Natural killer cell treated with Interleukin-12 subunit alpha and Interleukin-12 subunit beta and Interleukin-15 and Interleukin-18, amount 100 ng/mL, for 72 hours (primary cell): ENCODE results near the gene FAM229B. TPM values are rescaled to one million over a fixed set of nuclear protein-coding genes. Genes with fewer than 3 reads are reported as not detected.

Source experiments
- ATAC-seq, 2 donors: fragments of 150-1000 bp; cut with Tn5 transposase in 1 of 2; sonication (Bioruptor Pico), chemical (Tn5 transposase) in 1 of 2; 2 replicates each; pipeline ENCODE4 v1.10.0; 2021
- DNase-seq: peaks from one replicate; pipeline ENCODE4 v3.0.0; 2022; ENCODE audit warnings: low spot score
- H3K27ac Mint-ChIP-seq, 2 donors: 1 replicate in 1 of 2; 2 replicates in 1 of 2; pipeline ENCODE4 v1.8.0; 2022; ENCODE audit warnings: mixed read lengths in 2 of 2, mild to moderate bottlenecking in 1 of 2, moderate library complexity in 1 of 2
- H3K27me3 Mint-ChIP-seq, 2 donors: 1 replicate in 1 of 2; 2 replicates in 1 of 2; pipeline ENCODE4 v1.8.0; 2022; ENCODE audit warnings: mixed read lengths in 2 of 2
- H3K36me3 Mint-ChIP-seq: one replicate; pipeline ENCODE4 v1.8.0; 2022; ENCODE audit warnings: mixed read lengths
- H3K4me1 Mint-ChIP-seq, 2 donors: 1 replicate in 1 of 2; 2 replicates in 1 of 2; pipeline ENCODE4 v1.8.0; 2022; ENCODE audit warnings: low read depth in 2 of 2, mixed read lengths in 2 of 2, mild to moderate bottlenecking in 1 of 2
- H3K4me3 Mint-ChIP-seq: one replicate; pipeline ENCODE4 v1.8.0; 2022; ENCODE audit warnings: mixed read lengths
- H3K9me3 Mint-ChIP-seq: 2 replicates; pipeline ENCODE4 v1.8.0; 2022; ENCODE audit warnings: mixed read lengths
- total RNA-seq, 2 donors: library from RNA; stranded (reverse); gene quantifications; one replicate each; pipeline ENCODE4 v1.2.3, GENCODE V29; 2022

The FAM229B gene
- total RNA-seq, 2 donors from 2014 or later = 2.7 to 5.3 TPM

GRCh38 chr6:112128208-112128607 is 40.8 kb downstream of the FAM229B start:
- no peaks in the 10 kb centered on the region for H3K4me1 Mint-ChIP-seq
- no peak overlapping the region for H3K27ac Mint-ChIP-seq

GRCh38 chr6:112130878-112131277 is 43.5 kb downstream of the FAM229B start:
- no peaks in the 10 kb centered on the region for H3K4me1 Mint-ChIP-seq
- no peak for DNase-seq
- peaks cover 19 to 25% of the 10 kb centered on the region in 2 donors for H3K27me3 Mint-ChIP-seq
- no peak overlapping the region for H3K4me3 Mint-ChIP-seq
- no peaks in the 10 kb centered on the region for H3K9me3 Mint-ChIP-seq
- H3K36me3 Mint-ChIP-seq = no peaks in the 10 kb centered on the region
- no peak overlapping the region for H3K27ac Mint-ChIP-seq
- no peak for ATAC-seq

More at GRCh38 chr6:112128208-112128607, 40.8 kb downstream of the FAM229B start:
- Mint-ChIP-seq H3K4me3 (no peak overlapping the region), H3K9me3 (no peaks in the 10 kb centered on the region), H3K27me3 (peaks cover 20 to 27% of the 10 kb centered on the region in 2 donors), H3K36me3 (no peaks in the 10 kb centered on the region)
- ATAC-seq (no peak), DNase-seq (no peak)

GRCh38 chr6:112139052-112139451 is 51.7 kb downstream of the FAM229B start:
- Mint-ChIP-seq H3K4me3 (no peak overlapping the region), H3K4me1 (no peaks in the 10 kb centered on the region), H3K27ac (no peak overlapping the region), H3K36me3 (no peaks in the 10 kb centered on the region), H3K9me3 (no peaks in the 10 kb centered on the region), H3K27me3 (peaks cover 0 to 10% of the 10 kb centered on the region in 2 donors)
- DNase-seq (no peak), ATAC-seq (no peak)

DNA sequence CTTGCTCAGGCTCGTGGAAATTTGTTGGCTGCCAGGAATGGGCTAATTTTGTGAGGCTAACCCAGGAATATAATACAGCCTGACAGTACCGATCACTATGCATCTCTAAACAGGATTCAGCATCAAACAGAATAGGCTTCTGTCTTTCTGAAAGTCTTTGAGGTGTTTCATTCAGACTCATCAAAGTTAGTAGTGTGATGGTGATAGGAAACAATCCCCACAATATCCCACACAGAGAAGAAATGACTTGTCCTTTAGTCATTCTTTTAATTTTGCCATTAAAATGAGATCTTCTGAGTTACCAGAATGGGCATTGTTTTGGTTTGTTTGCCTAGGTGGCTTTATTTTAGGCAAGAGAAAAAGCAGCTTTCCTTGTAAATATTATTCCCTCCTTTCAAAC is 54.3 kb downstream of the FAM229B start:
- Mint-ChIP-seq H3K27me3 (peaks cover 0 to 10% of the 10 kb centered on the region in 2 donors), H3K4me1 (no peaks in the 10 kb centered on the region), H3K9me3 (no peaks in the 10 kb centered on the region), H3K36me3 (no peaks in the 10 kb centered on the region), H3K27ac (no peak overlapping the region), H3K4me3 (no peak overlapping the region)
- ATAC-seq = no peak
- no peak for DNase-seq

- Mint-ChIP-seq H3K4me3 (no peak overlapping the region), H3K36me3 (no peaks in the 10 kb centered on the region), H3K9me3 (no peaks in the 10 kb centered on the region), H3K4me1 (no peaks in the 10 kb centered on the region), H3K27me3 (peaks cover 0 to 12% of the 10 kb centered on the region in 2 donors), H3K27ac (no peak overlapping the region)
- DNase-seq (no peak), ATAC-seq (no peak)
Observed at GRCh38 chr6:112144145-112144926, 56.9 kb downstream of the FAM229B start.

- no peaks in the 10 kb centered on the region for H3K4me1 Mint-ChIP-seq
- DNase-seq = no peak
- no peaks in the 10 kb centered on the region for H3K9me3 Mint-ChIP-seq
- H3K27ac Mint-ChIP-seq = no peak overlapping the region
- H3K27me3 Mint-ChIP-seq = peaks cover 0 to 9% of the 10 kb centered on the region in 2 donors
- no peaks in the 10 kb centered on the region for H3K36me3 Mint-ChIP-seq
- ATAC-seq = no peak
- no peak overlapping the region for H3K4me3 Mint-ChIP-seq
Observed at GRCh38 chr6:112145080-112145573, 57.7 kb downstream of the FAM229B start.

GRCh38 chr6:112148103-112148502 is 60.7 kb downstream of the FAM229B start:
- Mint-ChIP-seq H3K27me3 (peaks cover 12 to 15% of the 10 kb centered on the region in 2 donors), H3K4me3 (no peak overlapping the region), H3K9me3 (no peaks in the 10 kb centered on the region), H3K27ac (no peak overlapping the region), H3K4me1 (no peaks in the 10 kb centered on the region), H3K36me3 (no peaks in the 10 kb centered on the region)
- DNase-seq (no peak), ATAC-seq (no peak)

DNA sequence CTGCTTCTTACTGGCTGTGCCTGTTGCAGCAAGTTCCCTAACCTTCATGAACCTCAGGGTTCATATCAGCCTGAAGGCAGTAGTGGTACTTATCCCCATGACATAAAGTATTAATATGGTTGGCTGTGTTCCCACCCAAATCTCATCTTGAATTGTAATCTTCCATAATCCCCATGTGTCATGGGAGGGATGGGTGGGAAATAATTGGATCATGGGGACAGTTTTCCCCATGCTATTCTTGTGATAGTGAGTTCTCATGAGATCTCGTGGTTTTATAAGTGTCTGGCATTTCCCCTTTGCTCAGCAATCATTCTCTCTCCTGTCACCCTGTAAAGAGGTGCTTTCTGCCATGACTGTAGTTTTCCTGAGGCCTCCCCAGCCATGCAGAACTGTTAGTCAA is 61.8 kb downstream of the FAM229B start:
- H3K9me3 Mint-ChIP-seq = no peaks in the 10 kb centered on the region
- H3K4me1 Mint-ChIP-seq = no peaks in the 10 kb centered on the region
- peaks cover 15 to 17% of the 10 kb centered on the region in 2 donors for H3K27me3 Mint-ChIP-seq
- H3K4me3 Mint-ChIP-seq = no peak overlapping the region
- ATAC-seq (no peak), DNase-seq (no peak)
- H3K36me3 Mint-ChIP-seq = no peaks in the 10 kb centered on the region
- no peak overlapping the region for H3K27ac Mint-ChIP-seq

DNA sequence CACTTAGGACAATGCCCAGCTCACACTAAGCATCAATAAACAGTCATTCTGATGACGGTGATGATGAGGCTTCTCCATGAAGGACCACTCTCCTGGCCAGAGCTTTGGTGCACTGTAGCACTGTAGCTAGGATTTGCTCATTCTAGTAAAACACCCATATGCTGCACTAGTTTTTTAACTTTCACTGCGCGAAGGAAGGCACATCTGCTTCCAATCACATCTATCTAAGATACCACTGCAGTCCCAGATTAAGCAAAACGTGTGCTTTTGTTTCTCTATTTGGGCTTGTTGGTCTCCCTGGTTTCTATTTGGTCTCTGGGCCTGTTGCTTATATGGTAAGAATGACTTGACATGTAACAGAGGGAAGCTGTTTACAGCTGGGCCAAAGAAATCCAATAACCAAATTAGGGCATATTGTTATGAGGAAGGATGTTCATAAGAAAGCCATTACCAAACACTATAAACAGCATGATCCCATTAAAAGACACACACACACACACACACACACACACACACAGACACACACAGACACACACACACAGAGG is 62.4 kb downstream of the FAM229B start:
- Mint-ChIP-seq H3K36me3 (no peaks in the 10 kb centered on the region), H3K4me3 (no peak overlapping the region), H3K27me3 (peaks cover 17 to 20% of the 10 kb centered on the region in 2 donors), H3K9me3 (no peaks in the 10 kb centered on the region), H3K27ac (no peak overlapping the region), H3K4me1 (no peaks in the 10 kb centered on the region)
- ATAC-seq (no peak), DNase-seq (no peak)

GRCh38 chr6:112150363-112150762 is 63.0 kb downstream of the FAM229B start:
- Mint-ChIP-seq H3K27me3 (peaks cover 17 to 20% of the 10 kb centered on the region in 2 donors), H3K36me3 (no peaks in the 10 kb centered on the region), H3K9me3 (no peaks in the 10 kb centered on the region), H3K4me1 (no peaks in the 10 kb centered on the region), H3K4me3 (no peak overlapping the region), H3K27ac (no peak overlapping the region)
- ATAC-seq (no peak), DNase-seq (no peak)

Other genes starting within 250 kb of the FAM229B start
- 100 to 1,000 TPM; 273 to 443 TPM for gene FYN, start 214.1 kb upstream of the FAM229B start, total RNA-seq
- gene CCN6, start 33.5 kb upstream of the FAM229B start, total RNA-seq = not detected
- 10 to 100 TPM; 26.4 to 28.4 TPM for gene TUBE1, start 109 bp upstream of the FAM229B start, total RNA-seq
- not detected for gene LAMA4, start 167.0 kb downstream of the FAM229B start, total RNA-seq